ENCODE data around the gene FALEC.

- TF ChIP-seq CTCF (conservative IDR thresholded peaks at IDR 0.05; ENCODE audit: low read depth in 2 of 2) (no peak), POLR2AphosphoS5 (IDR thresholded peaks at IDR 0.05; ENCODE audit: low read depth) (no peak), EZH2 (IDR thresholded peaks at IDR 0.05; ENCODE audit: low read depth, unreplicated experiment) (no peak), EZH2phosphoT487 (IDR thresholded peaks at IDR 0.05; ENCODE audit: unreplicated experiment) (no peak), CREB1 (CRISPR knock-in tag; IDR thresholded peaks at IDR 0.05; ENCODE audit: low read depth) (no peak), ETS1 (IDR thresholded peaks at IDR 0.05) (no peak), JUNB (IDR thresholded peaks at IDR 0.05; ENCODE audit: unreplicated experiment) (no peak), REST (IDR thresholded peaks at IDR 0.05; ENCODE audit: unreplicated experiment) (no peak), ZNF331 (CRISPR knock-in tag; IDR thresholded peaks at IDR 0.05; ENCODE audit: low read depth) (no peak), ZNF114 (CRISPR knock-in tag; IDR thresholded peaks at IDR 0.05) (no peak), NANOG (IDR thresholded peaks at IDR 0.05; ENCODE audit: borderline replicate concordance) (no peak), STAT1 (IDR thresholded peaks at IDR 0.05; ENCODE audit: unreplicated experiment) (no peak), ZNF462 (CRISPR knock-in tag; IDR thresholded peaks at IDR 0.05) (no peak)
These were observed 1.3 kb upstream of the FALEC start for GRCh38 chr1:150514260-150514659.

Data from GM23338 (cell line).